GM13976 (cell line): Measurements from ENCODE around the gene NPRL2.
A peak's percentile ranks its signal among the peaks of the same experiment; 100 is the strongest.

Experiments used
- DNase-seq: peaks from one replicate; pipeline ENCODE4 v3.0.0; 2012; ENCODE audit warnings: low spot score
- in situ Hi-C: fragments of 300-500 bp; cut with MboI; formaldehyde crosslinking; loops from one replicate; pipeline ENCODE4 v1.12.0; 2022; ENCODE audit warnings: low sequenced_read_pairs, mixed read lengths, inconsistent platforms; ENCODE audit not compliant: unreplicated experiment
- TF ChIP-seq, protein P1 (sequence below): IDR thresholded peaks from 2 replicates; pipeline ENCODE4 v1.5.1; 2012; ENCODE audit warnings: borderline replicate concordance, mild to moderate bottlenecking; ENCODE audit not compliant: insufficient read depth; ENCODE audit errors: extremely low read depth, missing control alignments, control extremely low read depth

The NPRL2 gene

DNA sequence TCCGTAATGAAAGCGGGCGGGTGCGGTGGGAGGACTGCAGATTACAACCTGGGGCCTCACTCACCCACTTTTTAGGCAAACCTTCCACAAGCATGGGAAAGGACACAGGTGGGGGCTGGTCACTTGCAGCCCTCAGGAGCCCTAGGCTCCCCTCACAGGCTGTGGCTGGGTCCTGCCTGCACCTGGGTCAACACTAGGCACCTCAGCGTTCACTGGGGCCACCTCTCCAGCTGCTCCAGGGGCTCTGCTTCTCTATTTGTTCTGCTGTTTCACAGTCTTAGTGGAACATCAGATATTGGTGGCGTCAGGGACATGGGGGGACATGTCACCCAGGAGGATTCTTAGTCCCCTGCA, 38.8 kb upstream of the NPRL2 start:
- DNase-seq = no peak
- TF ChIP-seq, protein P1, sequence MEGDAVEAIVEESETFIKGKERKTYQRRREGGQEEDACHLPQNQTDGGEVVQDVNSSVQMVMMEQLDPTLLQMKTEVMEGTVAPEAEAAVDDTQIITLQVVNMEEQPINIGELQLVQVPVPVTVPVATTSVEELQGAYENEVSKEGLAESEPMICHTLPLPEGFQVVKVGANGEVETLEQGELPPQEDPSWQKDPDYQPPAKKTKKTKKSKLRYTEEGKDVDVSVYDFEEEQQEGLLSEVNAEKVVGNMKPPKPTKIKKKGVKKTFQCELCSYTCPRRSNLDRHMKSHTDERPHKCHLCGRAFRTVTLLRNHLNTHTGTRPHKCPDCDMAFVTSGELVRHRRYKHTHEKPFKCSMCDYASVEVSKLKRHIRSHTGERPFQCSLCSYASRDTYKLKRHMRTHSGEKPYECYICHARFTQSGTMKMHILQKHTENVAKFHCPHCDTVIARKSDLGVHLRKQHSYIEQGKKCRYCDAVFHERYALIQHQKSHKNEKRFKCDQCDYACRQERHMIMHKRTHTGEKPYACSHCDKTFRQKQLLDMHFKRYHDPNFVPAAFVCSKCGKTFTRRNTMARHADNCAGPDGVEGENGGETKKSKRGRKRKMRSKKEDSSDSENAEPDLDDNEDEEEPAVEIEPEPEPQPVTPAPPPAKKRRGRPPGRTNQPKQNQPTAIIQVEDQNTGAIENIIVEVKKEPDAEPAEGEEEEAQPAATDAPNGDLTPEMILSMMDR = no peak
- in situ Hi-C loops = no loop called here

DNA sequence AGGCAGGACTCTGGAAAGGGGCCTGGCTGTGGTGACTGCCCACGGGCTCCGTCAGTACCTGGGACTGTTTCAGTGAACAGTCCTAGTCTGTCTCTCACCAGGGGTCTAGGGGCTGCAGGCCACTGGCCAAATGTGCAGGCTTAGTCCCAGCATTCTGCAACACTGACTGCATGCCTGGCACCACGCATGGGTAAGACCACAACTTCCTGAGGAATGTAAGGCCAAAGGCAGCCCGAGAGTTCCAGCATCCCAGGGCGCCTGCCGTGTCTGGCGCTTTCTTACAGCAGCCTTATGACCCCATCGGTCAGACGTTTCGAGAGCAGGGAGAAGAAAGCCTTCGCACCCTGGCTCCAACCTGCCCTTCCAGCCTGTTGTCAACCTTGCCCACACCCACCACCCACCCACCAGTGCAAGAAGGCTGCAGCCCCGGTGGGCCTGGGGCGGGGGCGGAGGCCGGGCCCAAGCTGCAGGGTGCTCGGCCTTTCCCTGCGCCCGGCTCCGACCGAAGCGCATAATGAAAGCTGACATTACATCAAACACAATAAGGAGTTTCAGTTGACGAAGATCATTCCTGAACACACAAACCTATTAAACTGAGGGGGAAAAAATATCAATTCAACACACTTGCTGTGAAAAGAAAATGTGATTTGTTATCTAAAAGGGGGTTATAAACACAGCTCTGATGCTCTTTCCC, 38.3 kb upstream of the NPRL2 start:
- DNase-seq = no peak
- in situ Hi-C loops = no loop called here
- TF ChIP-seq, protein P1 = no peak

DNA sequence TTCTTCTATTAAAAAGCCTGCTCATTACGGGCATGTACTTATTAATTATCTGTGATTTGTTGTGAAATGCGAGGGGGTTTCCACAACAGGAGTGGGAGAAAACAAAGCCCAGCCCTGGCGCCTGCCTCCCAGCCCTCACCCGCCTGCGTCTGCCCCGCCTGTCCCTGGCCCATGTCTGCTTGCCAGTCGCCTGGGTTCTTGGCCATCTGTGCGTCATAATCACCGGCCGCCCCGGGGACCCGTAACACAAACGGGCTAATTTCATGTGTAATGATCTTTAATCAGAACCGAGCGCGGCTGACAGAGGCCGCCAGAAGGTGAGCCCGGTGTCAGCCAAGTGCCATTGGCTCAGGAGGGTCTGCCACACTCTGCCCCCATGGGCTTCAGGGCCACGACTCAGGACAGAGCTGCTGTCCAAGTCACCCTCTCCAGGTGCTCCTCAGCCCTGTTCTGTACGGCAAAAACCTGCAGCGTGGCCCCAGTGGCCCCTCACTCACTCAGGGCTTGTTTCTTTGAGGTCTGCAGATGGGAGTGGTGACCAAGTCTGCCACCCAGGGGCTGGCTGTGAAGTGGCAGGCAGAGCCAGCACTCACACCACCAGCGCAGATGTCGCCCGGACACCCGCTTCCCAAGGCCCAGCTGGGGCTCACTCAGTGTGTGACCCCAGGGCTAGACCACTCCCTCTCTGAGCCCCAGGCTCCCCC, 37.6 kb upstream of the NPRL2 start:
- in situ Hi-C loops = no loop called here
- DNase-seq = peak; percentile 61
- TF ChIP-seq, protein P1 = no peak

DNA sequence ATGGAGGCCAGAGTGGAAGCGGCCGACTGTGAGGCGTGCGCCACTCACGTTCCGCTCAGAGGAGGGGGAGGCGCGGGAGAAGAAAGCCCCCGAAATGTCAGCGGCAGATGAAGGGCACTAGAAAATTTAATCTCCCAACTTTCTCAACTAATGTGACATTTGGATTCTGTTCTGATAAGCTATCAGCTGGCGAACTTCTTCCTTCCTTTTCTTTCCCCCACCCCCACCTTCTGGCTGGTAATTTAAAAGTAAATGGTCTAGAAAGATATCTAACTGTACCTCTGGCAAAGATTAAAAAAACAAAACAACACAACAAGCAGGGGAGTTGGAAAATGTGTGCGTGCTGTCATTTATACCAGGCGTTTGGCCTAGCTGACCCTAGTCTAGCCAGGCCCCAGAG, 35.2 kb upstream of the NPRL2 start:
- no peak for DNase-seq
- in situ Hi-C loops = no loop called here
- TF ChIP-seq, protein P1 = no peak

DNA sequence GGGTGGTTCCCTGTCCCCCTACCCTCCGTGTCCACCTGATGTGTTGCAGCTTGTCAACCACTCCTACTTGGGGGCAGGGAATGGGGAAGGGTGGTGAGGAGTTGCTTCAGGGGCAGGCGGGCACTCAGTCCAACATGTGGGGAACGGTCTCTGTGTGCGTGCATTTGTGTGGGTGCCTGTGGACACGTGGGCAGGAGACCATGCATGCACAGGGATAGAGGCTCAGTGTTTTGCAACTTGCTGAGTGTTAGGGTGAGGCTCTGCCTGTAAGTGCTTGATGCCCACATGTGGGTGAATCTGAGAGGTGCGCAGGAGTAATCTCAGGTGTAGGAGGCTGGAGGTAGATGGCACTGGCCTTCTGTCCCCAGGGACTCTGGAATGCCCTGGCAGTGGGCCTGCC, 33.2 kb upstream of the NPRL2 start:
- in situ Hi-C loops = no loop called here
- DNase-seq = no peak
- TF ChIP-seq, protein P1 = no peak

DNA sequence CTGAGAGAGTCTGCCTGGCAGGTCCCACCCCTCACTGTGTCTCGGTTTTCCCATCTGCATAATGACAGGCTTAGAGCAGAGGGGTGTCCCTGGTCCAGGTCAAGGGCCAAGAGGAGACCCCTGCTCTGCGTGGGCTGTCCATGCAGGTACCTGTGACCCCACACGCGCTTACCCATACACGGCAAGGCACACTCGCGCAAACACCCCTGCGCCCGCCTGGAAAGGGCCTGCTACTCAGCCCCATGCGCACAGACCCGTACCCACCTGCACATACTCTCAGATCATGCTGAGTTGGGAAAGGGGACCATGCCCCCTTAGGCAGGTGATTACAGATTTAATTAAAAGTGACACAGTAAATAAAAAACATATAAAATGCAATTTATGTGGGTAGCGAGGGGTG, 32.1 kb upstream of the NPRL2 start:
- TF ChIP-seq, protein P1 = no peak
- in situ Hi-C loops = no loop called here
- DNase-seq = no peak
